Mesendoderm (in vitro differentiated cells): ENCODE data around the gene VWA8.
A peak's percentile ranks its signal among the peaks of the same experiment; 100 is the strongest.

Experiments
- DNase-seq: peaks from one replicate; pipeline ENCODE4 v3.0.0; 2013
- H2AK5ac ChIP-seq: 2 replicates; pipeline ENCODE4 v1.6.1; 2013; ENCODE audit warnings: low read length, inconsistent platforms
- H2BK120ac ChIP-seq: 2 replicates; pipeline ENCODE4 v1.6.1; 2013; ENCODE audit warnings: low read depth, mild to moderate bottlenecking, low read length, moderate library complexity, mixed read lengths
- H2BK15ac ChIP-seq: replicated peaks from 2 replicates; pipeline ENCODE4 v1.6.1; 2013; ENCODE audit warnings: low read depth, mild to moderate bottlenecking, moderate library complexity
- H2BK5ac ChIP-seq: 2 replicates; pipeline ENCODE4 v1.6.1; 2013; ENCODE audit warnings: low read length, inconsistent platforms
- H3K18ac ChIP-seq: 2 replicates; pipeline ENCODE4 v1.6.1; 2013; ENCODE audit warnings: mild to moderate bottlenecking, low read length, mixed read lengths
- H3K23ac ChIP-seq: one replicate; pipeline ENCODE4 v1.6.1; 2013; ENCODE audit warnings: low read length
- H3K27ac ChIP-seq: 2 replicates; pipeline ENCODE4 v1.5.1; 2013; ENCODE audit warnings: low read depth, mild to moderate bottlenecking, inconsistent platforms, low read length, moderate library complexity
- H3K27me3 ChIP-seq: 2 replicates; pipeline ENCODE4 v1.6.1; 2013; ENCODE audit warnings: low read length, control low read depth, mild to moderate bottlenecking, inconsistent platforms; ENCODE audit not compliant: insufficient read depth, poor library complexity
- H3K36me3 ChIP-seq: 2 replicates; pipeline ENCODE4 v1.6.1; 2013; ENCODE audit warnings: low read length, inconsistent platforms; ENCODE audit not compliant: control insufficient read depth, insufficient read depth
- H3K4ac ChIP-seq: one replicate; pipeline ENCODE4 v1.6.1; 2013; ENCODE audit warnings: low read depth, mild to moderate bottlenecking, low read length, moderate library complexity
- H3K4me1 ChIP-seq: 2 replicates; pipeline ENCODE4 v1.6.1; 2013; ENCODE audit warnings: low read depth, low read length, inconsistent platforms; ENCODE audit not compliant: control insufficient read depth
- H3K4me2 ChIP-seq: 2 replicates; pipeline ENCODE4 v1.6.1; 2013; ENCODE audit warnings: low read length
- H3K4me3 ChIP-seq: 2 replicates; pipeline ENCODE4 v1.5.1; 2013; ENCODE audit warnings: mild to moderate bottlenecking, low read length
- H3K56ac ChIP-seq: one replicate; pipeline ENCODE4 v1.6.1; 2013; ENCODE audit warnings: low read length
- H3K79me1 ChIP-seq: 2 replicates; pipeline ENCODE4 v1.6.1; 2013; ENCODE audit warnings: low read length, inconsistent platforms
- H3K79me2 ChIP-seq: 2 replicates; pipeline ENCODE4 v1.6.1; 2013; ENCODE audit warnings: mild to moderate bottlenecking, low read length; ENCODE audit not compliant: control insufficient read depth, insufficient read depth
- H3K9ac ChIP-seq: 2 replicates; pipeline ENCODE4 v1.6.1; 2013; ENCODE audit warnings: low read length, inconsistent platforms
- H4K5ac ChIP-seq: one replicate; pipeline ENCODE4 v1.6.1; 2013; ENCODE audit warnings: low read length
- H4K8ac ChIP-seq: one replicate; pipeline ENCODE4 v1.6.1; 2013; ENCODE audit warnings: low read depth, mild to moderate bottlenecking, control low read depth, low read length, moderate library complexity
- WGBS: extraction: QIAGEN DNeasy Blood & Tissue Kit; methylation state at CpG from one replicate; pipeline ENCODE4 v1.1.7; 2013; ENCODE audit warnings: low lambda C conversion rate, missing lambda C conversion rate; ENCODE audit not compliant: insufficient coverage; ENCODE audit errors: extremely low coverage; 5-methylcytosine and 5-hydroxymethylcytosine counted together

Gene VWA8

GRCh38 chr13:41974262-41974900 is 13.5 kb upstream of the VWA8 start:
- WGBS: no CpG with 5 or more reads among the region's 11 CpGs
- Histone ChIP-seq H2AK5ac (no peak overlapping the region), H3K9ac (no peak overlapping the region), H3K27me3 (no peaks in the 10 kb centered on the region), H3K4ac (no peak overlapping the region), H3K79me1 (no peaks in the 10 kb centered on the region), H2BK15ac (no peak overlapping the region), H2BK120ac (no peak overlapping the region), H3K79me2 (no peaks in the 10 kb centered on the region), H3K23ac (no peak overlapping the region), H4K8ac (no peak overlapping the region), H3K4me2 (no peak overlapping the region), H3K36me3 (no peaks in the 10 kb centered on the region), H3K4me1 (peaks cover 1% of the 10 kb centered on the region), H3K18ac (no peak overlapping the region), H3K56ac (no peak overlapping the region), H3K4me3 (no peak overlapping the region), H3K27ac (no peak overlapping the region), H4K5ac (no peak overlapping the region), H2BK5ac (no peak overlapping the region)
- no peak for DNase-seq

- Histone ChIP-seq H3K36me3 (no peaks in the 10 kb centered on the region), H2BK120ac (no peak overlapping the region), H3K79me2 (no peaks in the 10 kb centered on the region), H2BK15ac (no peak overlapping the region), H4K5ac (no peak overlapping the region), H3K4me1 (peaks cover 1% of the 10 kb centered on the region), H2AK5ac (no peak overlapping the region), H3K4ac (no peak overlapping the region), H3K79me1 (no peaks in the 10 kb centered on the region), H3K4me3 (no peak overlapping the region), H3K4me2 (no peak overlapping the region), H2BK5ac (no peak overlapping the region), H3K23ac (no peak overlapping the region), H3K27ac (no peak overlapping the region), H3K9ac (peak overlapping the region; percentile 7), H3K18ac (no peak overlapping the region), H3K27me3 (no peaks in the 10 kb centered on the region), H4K8ac (no peak overlapping the region), H3K56ac (peak overlapping the region; percentile 66)
- WGBS: no CpG with 5 or more reads among the region's 7 CpGs
- peak; percentile 78 for DNase-seq
Observed at GRCh38 chr13:41973247-41973741, 12.4 kb upstream of the VWA8 start.

DNA sequence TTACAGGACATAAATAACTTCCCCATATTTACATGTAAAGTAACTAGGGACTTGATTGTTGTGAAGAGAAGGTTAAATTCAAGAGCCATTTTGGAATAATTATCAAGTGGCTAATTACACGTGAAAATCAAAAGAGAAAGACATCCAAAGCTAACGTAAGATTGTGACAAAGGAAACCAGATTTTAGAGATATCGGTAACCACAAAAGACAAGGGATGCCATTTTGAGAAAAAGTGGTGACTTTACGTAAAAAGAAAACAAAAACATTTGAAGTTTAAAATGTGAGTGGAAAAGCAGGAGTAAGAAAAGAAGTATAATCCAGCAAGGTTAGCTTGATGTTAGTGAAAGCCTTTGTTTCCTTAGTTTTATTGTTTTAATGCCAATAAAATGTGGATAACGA is 10.9 kb upstream of the VWA8 start:
- Histone ChIP-seq H3K36me3 (no peaks in the 10 kb centered on the region), H4K8ac (no peak overlapping the region), H3K4ac (no peak overlapping the region), H3K79me2 (no peaks in the 10 kb centered on the region), H3K79me1 (no peaks in the 10 kb centered on the region), H3K56ac (no peak overlapping the region), H3K23ac (no peak overlapping the region), H2AK5ac (no peak overlapping the region), H2BK120ac (no peak overlapping the region), H3K4me1 (peaks cover 1% of the 10 kb centered on the region), H2BK5ac (no peak overlapping the region), H3K4me3 (no peak overlapping the region), H3K9ac (no peak overlapping the region), H3K18ac (no peak overlapping the region), H3K27me3 (no peaks in the 10 kb centered on the region), H3K4me2 (no peak overlapping the region), H3K27ac (no peak overlapping the region), H2BK15ac (no peak overlapping the region), H4K5ac (no peak overlapping the region)
- WGBS: no CpG with 5 or more reads among the region's 5 CpGs
- DNase-seq: no peak

- Histone ChIP-seq H4K5ac (no peak overlapping the region), H3K56ac (no peak overlapping the region), H3K9ac (no peak overlapping the region), H3K79me2 (no peaks in the 10 kb centered on the region), H2AK5ac (no peak overlapping the region), H2BK120ac (no peak overlapping the region), H3K18ac (no peak overlapping the region), H4K8ac (no peak overlapping the region), H3K36me3 (no peaks in the 10 kb centered on the region), H3K27ac (no peak overlapping the region), H3K23ac (no peak overlapping the region), H3K4me2 (no peak overlapping the region), H3K4me3 (no peak overlapping the region), H3K79me1 (no peaks in the 10 kb centered on the region), H3K4ac (no peak overlapping the region), H3K27me3 (no peaks in the 10 kb centered on the region), H2BK5ac (no peak overlapping the region), H2BK15ac (no peak overlapping the region), H3K4me1 (no peaks in the 10 kb centered on the region)
- peak; percentile 56 for DNase-seq
- no CpG with 5 or more reads among the region's 2 CpGs for WGBS
Observed at GRCh38 chr13:41970918-41971317, 10.0 kb upstream of the VWA8 start.

DNA sequence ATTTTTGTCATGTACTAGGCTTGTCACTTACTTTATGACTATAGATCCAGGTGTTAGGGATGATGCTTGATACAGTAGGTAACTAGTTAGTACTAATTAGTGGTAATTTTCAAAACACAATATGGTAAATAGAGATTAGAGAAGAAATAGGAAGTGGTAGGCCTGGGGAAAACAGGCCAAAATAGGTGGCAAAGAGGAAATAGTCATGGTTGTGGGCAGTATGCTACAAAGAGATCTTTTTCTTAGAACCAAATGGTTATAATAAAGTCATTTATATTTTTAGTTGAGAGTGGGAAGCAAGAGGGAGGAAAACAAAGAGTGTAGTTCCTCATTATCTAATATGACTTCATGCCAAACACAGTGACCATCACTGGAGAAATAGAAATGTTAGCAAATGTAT is 9.1 kb upstream of the VWA8 start:
- Histone ChIP-seq H2AK5ac (no peak overlapping the region), H3K18ac (no peak overlapping the region), H2BK120ac (no peak overlapping the region), H4K5ac (no peak overlapping the region), H3K4me3 (no peak overlapping the region), H3K36me3 (no peaks in the 10 kb centered on the region), H3K56ac (no peak overlapping the region), H2BK15ac (no peak overlapping the region), H4K8ac (no peak overlapping the region), H3K79me1 (no peaks in the 10 kb centered on the region), H3K4me1 (no peaks in the 10 kb centered on the region), H2BK5ac (no peak overlapping the region), H3K27ac (no peak overlapping the region), H3K9ac (no peak overlapping the region), H3K79me2 (no peaks in the 10 kb centered on the region), H3K27me3 (no peaks in the 10 kb centered on the region), H3K23ac (no peak overlapping the region), H3K4me2 (no peak overlapping the region), H3K4ac (no peak overlapping the region)
- no peak for DNase-seq

DNA sequence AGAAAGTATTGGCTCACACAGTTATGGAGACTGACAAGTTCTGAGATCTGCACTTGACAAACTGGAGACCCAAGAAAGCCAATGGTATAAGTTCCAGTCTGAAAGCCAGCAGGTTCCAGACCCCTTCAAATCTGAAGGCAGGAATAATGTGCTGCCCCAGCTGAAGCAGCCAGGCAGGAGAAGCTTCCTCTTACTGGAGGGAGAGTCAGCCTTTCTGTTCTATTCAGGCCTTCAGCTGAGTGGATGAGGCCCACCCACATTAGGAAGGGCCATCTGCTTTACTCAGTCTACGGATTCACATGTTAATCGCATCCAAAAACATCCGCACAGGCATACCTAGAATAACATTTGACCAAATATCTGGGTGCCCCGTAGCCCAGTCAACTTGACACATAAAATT is 8.2 kb upstream of the VWA8 start:
- Histone ChIP-seq H3K79me1 (no peaks in the 10 kb centered on the region), H2BK5ac (no peak overlapping the region), H3K23ac (no peak overlapping the region), H2BK15ac (no peak overlapping the region), H2BK120ac (no peak overlapping the region), H2AK5ac (no peak overlapping the region), H4K8ac (no peak overlapping the region), H3K27me3 (no peaks in the 10 kb centered on the region), H3K9ac (no peak overlapping the region), H3K56ac (no peak overlapping the region), H3K79me2 (no peaks in the 10 kb centered on the region), H3K4me3 (no peak overlapping the region), H4K5ac (no peak overlapping the region), H3K36me3 (no peaks in the 10 kb centered on the region), H3K4me1 (no peaks in the 10 kb centered on the region), H3K4me2 (no peak overlapping the region), H3K27ac (no peak overlapping the region), H3K4ac (no peak overlapping the region), H3K18ac (no peak overlapping the region)
- WGBS: no CpG with 5 or more reads among the region's 4 CpGs
- no peak for DNase-seq
